Parathyroid adenoma (tissue), 2 donors: ENCODE measurements around the gene SPEG.

Experiments used
- H2AFZ ChIP-seq: fragments of 300-600 bp; sonication (generic); one replicate; pipeline ENCODE4 v1.7.0; 2017; ENCODE audit warnings: antibody characterized with exemption, mild to moderate bottlenecking
- H3K27ac ChIP-seq: fragments of 300-600 bp; sonication (generic); one replicate; pipeline ENCODE4 v1.7.0; 2017
- H3K27me3 ChIP-seq: fragments of 300-600 bp; sonication (generic); one replicate; pipeline ENCODE4 v1.7.0; 2017; ENCODE audit warnings: low read length; ENCODE audit not compliant: control insufficient read depth, insufficient read depth
- H3K36me3 ChIP-seq: fragments of 300-600 bp; sonication (generic); one replicate; pipeline ENCODE4 v1.7.0; 2017; ENCODE audit warnings: low read length; ENCODE audit not compliant: control insufficient read depth, insufficient read depth
- H3K4me1 ChIP-seq: fragments of 300-600 bp; sonication (generic); one replicate; pipeline ENCODE4 v1.7.0; 2017; ENCODE audit warnings: control low read depth
- H3K4me2 ChIP-seq: fragments of 300-600 bp; sonication (generic); one replicate; pipeline ENCODE4 v1.7.0; 2017; ENCODE audit warnings: low read length
- H3K4me3 ChIP-seq: fragments of 300-600 bp; sonication (generic); one replicate; pipeline ENCODE4 v1.7.0; 2017; ENCODE audit warnings: low read depth, low read length
- H3K79me2 ChIP-seq: fragments of 300-600 bp; sonication (generic); one replicate; pipeline ENCODE4 v1.7.0; 2017; ENCODE audit warnings: control low read depth
- H3K9ac ChIP-seq: fragments of 300-600 bp; sonication (generic); one replicate; pipeline ENCODE4 v1.7.0; 2017; ENCODE audit warnings: mild to moderate bottlenecking
- H3K9me3 ChIP-seq: fragments of 300-600 bp; sonication (generic); one replicate; pipeline ENCODE4 v1.7.0; 2017; ENCODE audit warnings: low read length; ENCODE audit not compliant: control insufficient read depth
- TF ChIP-seq, protein P1 (sequence below): fragments of 300-600 bp; sonication (generic); IDR thresholded peaks from one replicate; pipeline ENCODE4 v1.7.0; 2017; ENCODE audit warnings: antibody characterized with exemption, mild to moderate bottlenecking
- donor health status: primary hyperparathyroidism.

The SPEG gene

DNA sequence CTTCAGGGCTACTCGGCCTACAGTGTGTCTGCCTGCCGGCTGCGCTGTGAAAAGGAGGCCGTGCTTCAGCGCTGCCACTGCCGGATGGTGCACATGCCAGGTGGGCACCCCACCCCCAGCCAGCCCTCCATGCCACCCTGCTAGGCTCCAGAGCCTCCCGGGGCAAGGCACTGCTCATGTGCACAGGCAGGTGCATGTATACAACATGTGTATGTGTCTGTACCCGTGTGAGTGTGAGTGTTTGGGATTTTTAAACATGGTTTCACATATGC is 97.7 kb downstream of the SPEG start:
- H3K4me2 ChIP-seq: no peak overlapping the region

DNA sequence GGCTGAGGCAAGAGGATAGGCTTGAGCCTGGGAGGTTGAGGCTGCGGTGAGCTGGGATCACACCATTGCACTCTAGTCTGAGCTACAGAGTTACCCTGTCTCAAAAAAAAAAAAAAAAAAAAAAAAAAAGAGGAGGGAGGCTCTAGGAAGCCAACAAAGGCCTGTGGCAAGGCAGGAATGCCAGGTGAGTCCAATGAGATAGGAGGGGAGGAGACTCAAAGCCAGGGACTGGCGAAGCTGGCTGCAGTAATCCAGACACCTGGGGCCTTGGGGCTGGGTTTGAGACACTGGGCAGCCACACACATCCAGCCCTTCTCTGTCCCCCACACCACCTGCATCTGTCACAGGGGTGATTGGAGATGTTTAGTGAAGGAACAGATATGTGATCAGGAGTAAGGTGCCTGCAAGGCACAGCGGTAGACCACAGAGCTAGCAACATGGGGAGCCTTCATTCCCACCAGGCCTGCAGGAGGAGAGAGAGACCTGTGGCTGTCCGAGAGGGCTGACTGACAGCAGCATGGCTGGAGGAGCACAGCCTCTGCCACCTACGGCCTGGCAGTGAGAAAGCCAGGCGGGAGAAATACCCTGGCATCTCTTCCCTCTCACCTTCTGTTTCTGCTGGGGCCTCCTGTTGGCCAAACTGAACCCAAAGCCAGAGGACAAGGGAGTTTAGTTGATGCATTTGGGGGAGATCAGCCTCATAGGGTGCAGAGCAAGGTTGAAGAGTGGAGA is 99.5 kb downstream of the SPEG start:
- Histone ChIP-seq H3K79me2 (peaks cover 7% of the 10 kb centered on the region), H3K27me3 (peaks cover 3% of the 10 kb centered on the region), H3K4me3 (no peak overlapping the region), H3K36me3 (no peaks in the 10 kb centered on the region), H3K27ac (no peak overlapping the region), H3K9ac (no peak overlapping the region), H2AFZ (no peak overlapping the region), H3K9me3 (no peaks in the 10 kb centered on the region), H3K4me1 (peaks cover 10% of the 10 kb centered on the region), H3K4me2 (no peak overlapping the region)
- TF ChIP-seq, protein P1, sequence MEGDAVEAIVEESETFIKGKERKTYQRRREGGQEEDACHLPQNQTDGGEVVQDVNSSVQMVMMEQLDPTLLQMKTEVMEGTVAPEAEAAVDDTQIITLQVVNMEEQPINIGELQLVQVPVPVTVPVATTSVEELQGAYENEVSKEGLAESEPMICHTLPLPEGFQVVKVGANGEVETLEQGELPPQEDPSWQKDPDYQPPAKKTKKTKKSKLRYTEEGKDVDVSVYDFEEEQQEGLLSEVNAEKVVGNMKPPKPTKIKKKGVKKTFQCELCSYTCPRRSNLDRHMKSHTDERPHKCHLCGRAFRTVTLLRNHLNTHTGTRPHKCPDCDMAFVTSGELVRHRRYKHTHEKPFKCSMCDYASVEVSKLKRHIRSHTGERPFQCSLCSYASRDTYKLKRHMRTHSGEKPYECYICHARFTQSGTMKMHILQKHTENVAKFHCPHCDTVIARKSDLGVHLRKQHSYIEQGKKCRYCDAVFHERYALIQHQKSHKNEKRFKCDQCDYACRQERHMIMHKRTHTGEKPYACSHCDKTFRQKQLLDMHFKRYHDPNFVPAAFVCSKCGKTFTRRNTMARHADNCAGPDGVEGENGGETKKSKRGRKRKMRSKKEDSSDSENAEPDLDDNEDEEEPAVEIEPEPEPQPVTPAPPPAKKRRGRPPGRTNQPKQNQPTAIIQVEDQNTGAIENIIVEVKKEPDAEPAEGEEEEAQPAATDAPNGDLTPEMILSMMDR: no peak

More for the DNA sequence above, 97.7 kb downstream of the SPEG start:
- Histone ChIP-seq H3K4me1 (peaks cover 11% of the 10 kb centered on the region), H3K27ac (no peak overlapping the region), H2AFZ (no peak overlapping the region), H3K4me3 (no peak overlapping the region), H3K9me3 (no peaks in the 10 kb centered on the region), H3K79me2 (peaks cover 2% of the 10 kb centered on the region), H3K36me3 (no peaks in the 10 kb centered on the region), H3K27me3 (peaks cover 9% of the 10 kb centered on the region), H3K9ac (no peak overlapping the region)
- TF ChIP-seq, protein P1: no peak

DNA sequence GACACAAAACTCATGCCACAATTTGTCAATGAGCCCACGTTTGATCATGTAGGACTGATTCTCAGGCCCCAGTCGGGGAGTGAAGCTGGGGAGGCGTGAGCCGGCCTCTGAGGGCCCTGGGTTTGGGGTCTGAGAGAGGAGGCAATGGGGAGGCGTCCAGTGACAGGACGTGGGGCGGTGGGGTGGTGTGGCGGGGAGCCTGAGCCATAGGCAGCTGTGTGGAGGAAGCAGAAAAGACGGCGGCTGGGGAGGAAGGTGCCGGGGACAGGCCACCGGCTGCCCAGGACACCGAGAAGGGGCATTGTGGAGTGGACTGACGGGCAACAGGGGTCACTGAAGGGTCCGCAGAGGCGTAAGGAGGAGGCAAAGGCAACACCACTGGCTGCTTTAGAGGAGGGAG is 101.8 kb downstream of the SPEG start:
- Histone ChIP-seq H3K9me3 (no peaks in the 10 kb centered on the region), H3K9ac (no peak overlapping the region), H3K27ac (no peak overlapping the region), H3K27me3 (no peaks in the 10 kb centered on the region), H3K79me2 (peaks cover 9% of the 10 kb centered on the region), H3K4me2 (no peak overlapping the region), H3K36me3 (no peaks in the 10 kb centered on the region), H3K4me3 (no peak overlapping the region), H2AFZ (no peak overlapping the region), H3K4me1 (peaks cover 13% of the 10 kb centered on the region)
- TF ChIP-seq, protein P1: no peak

GRCh38 chr2:219536967-219537366 is 102.3 kb downstream of the SPEG start:
- peaks cover 16% of the 10 kb centered on the region for H3K4me1 ChIP-seq
- no peak overlapping the region for H3K9ac ChIP-seq
- no peaks in the 10 kb centered on the region for H3K36me3 ChIP-seq
- TF ChIP-seq, protein P1: no peak
- no peak overlapping the region for H2AFZ ChIP-seq
- H3K4me3 ChIP-seq: no peak overlapping the region
- no peaks in the 10 kb centered on the region for H3K9me3 ChIP-seq
- H3K27ac ChIP-seq: no peak overlapping the region
- peaks cover 9% of the 10 kb centered on the region for H3K79me2 ChIP-seq
- H3K27me3 ChIP-seq: no peaks in the 10 kb centered on the region
- no peak overlapping the region for H3K4me2 ChIP-seq
